Memory B cell (primary cell): ENCODE results near the gene CTNNB1.

Experiments
- ATAC-seq: fragments of 150-1000 bp; cut with Tn5 transposase; 2 replicates; pipeline ENCODE4 v1.10.0; 2021; ENCODE audit warnings: low read depth, mild to moderate bottlenecking, moderate library complexity
- DNase-seq, 2 donors: peaks; one replicate each; pipeline ENCODE4 v3.0.0; 2022; ENCODE audit warnings: low spot score in 2 of 2
- H3K27ac Mint-ChIP-seq: one replicate; pipeline ENCODE4 v1.8.0; 2022; ENCODE audit warnings: mild to moderate bottlenecking, moderate library complexity, mixed read lengths
- H3K27me3 Mint-ChIP-seq: one replicate; pipeline ENCODE4 v1.8.0; 2022; ENCODE audit warnings: mixed read lengths
- H3K36me3 Mint-ChIP-seq: one replicate; pipeline ENCODE4 v1.8.0; 2022; ENCODE audit warnings: mild to moderate bottlenecking, mixed read lengths
- H3K4me1 Mint-ChIP-seq: one replicate; pipeline ENCODE4 v1.8.0; 2022; ENCODE audit warnings: mixed read lengths
- H3K4me3 Mint-ChIP-seq: one replicate; pipeline ENCODE4 v1.8.0; 2022; ENCODE audit warnings: mild to moderate bottlenecking, moderate library complexity, mixed read lengths
- H3K9me3 Mint-ChIP-seq: one replicate; pipeline ENCODE4 v1.8.0; 2022; ENCODE audit warnings: mixed read lengths

The CTNNB1 gene

DNA sequence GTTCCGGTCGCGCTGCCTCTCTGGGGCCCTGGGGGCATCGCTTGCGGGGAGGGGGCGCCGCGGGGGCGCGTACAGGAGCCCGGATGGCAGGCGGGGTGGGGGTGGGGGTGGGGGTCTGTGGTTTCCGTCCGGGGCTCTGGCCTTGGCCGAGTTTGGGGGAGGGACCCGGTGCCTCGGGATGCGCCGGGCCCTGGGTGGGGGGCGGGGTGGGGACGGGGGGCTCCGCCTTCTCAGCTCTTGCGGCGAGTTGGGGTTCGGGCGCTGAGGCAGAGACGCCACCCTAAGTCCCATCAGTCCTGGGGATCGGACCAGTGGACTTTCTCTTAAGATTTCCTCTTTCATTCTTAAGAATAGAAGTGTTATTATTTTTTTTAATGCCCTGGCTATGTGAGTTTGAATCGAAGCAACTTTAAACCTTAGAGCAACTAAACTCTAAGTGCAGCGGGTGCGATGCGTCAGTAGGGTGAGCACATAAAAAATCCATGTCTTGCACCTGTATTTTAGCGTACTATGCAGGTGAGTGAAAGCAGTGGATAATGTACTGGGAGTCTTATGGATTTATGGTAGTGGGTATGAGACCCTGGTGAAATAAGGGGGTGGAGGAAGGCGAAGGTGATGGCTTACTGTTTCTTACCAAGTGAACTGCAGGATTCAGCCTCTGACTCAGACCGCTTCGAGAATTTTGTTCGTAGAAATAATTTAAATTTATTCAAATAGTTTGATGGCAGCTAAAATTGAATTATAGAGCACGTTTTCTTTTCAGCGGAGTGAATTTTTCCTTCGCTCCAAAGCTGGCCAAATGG, 762 bp downstream of the CTNNB1 start:
- ATAC-seq (peak; percentile 22), DNase-seq (no peak)
- peak overlapping the region; percentile 91 for H3K4me3 Mint-ChIP-seq
- peaks cover 2% of the 10 kb centered on the region for H3K36me3 Mint-ChIP-seq
- H3K4me1 Mint-ChIP-seq, result peaks cover 25% of the 10 kb centered on the region
- peak overlapping the region; percentile 98 for H3K27ac Mint-ChIP-seq
- no peaks in the 10 kb centered on the region for H3K9me3 Mint-ChIP-seq
- no peaks in the 10 kb centered on the region for H3K27me3 Mint-ChIP-seq

DNA sequence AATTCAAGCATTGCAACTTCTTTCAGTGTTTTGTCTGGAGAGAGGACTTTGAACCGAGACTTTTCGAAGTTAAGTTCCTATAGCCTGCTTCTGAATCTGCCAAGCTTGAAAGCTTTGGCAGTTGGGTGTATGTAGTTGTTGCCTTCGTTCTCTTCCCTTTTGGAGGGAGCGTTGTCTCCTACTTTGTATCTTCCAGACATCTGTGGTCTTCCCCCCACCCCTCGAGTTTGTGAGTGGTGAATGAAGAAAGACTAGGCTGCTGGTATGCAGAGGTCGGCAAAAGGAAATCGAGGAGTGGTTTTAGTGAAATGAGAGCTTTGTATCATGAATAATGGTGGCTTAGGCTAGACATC, 1.3 kb downstream of the CTNNB1 start:
- Mint-ChIP-seq H3K27ac (peak overlapping the region; percentile 89), H3K9me3 (no peaks in the 10 kb centered on the region), H3K4me1 (peaks cover 30% of the 10 kb centered on the region), H3K4me3 (peak overlapping the region; percentile 91), H3K27me3 (no peaks in the 10 kb centered on the region), H3K36me3 (peaks cover 2% of the 10 kb centered on the region)
- ATAC-seq (no peak), DNase-seq (no peak)

DNA sequence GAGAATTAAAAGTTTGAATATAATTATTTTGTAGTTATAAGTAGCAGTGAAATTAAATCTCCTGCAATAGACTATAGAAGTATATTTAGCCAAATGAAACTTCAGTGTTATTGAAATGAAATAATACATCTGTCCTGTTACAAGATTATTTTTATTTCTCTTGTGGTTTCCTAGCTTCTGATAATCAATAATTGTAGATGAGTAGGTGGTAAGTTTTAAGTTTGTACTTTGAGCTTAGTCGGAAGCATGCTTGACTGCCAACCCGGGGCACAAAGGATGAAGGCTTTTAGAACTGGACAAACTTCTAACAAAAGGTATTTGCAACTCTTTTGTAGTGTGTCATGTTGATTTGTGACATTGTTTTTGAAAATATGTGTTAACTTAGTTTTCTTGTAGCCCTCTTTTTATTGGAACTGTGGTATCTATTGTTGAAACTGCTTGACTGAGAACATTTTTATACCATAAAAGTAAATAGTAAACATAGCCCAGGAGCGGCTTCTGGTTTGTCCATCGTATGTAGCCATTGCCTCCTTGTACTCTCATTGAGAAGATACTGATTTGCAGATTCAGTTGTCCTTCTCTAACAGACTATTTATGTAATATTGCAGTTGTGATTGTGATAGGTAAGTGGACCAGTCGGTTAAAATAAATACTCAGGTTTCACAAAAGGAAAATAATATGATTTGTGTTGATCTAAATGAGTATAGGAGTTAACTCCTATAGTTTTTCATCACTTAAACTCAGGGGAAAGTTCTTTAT, 2.9 kb downstream of the CTNNB1 start:
- no peaks in the 10 kb centered on the region for H3K9me3 Mint-ChIP-seq
- peak overlapping the region; percentile 72 for H3K27ac Mint-ChIP-seq
- H3K4me3 Mint-ChIP-seq, result peak overlapping the region; percentile 71
- DNase-seq, result no peak
- peaks cover 43% of the 10 kb centered on the region for H3K4me1 Mint-ChIP-seq
- no peaks in the 10 kb centered on the region for H3K27me3 Mint-ChIP-seq
- H3K36me3 Mint-ChIP-seq, result peaks cover 2% of the 10 kb centered on the region
- no peak for ATAC-seq

DNA sequence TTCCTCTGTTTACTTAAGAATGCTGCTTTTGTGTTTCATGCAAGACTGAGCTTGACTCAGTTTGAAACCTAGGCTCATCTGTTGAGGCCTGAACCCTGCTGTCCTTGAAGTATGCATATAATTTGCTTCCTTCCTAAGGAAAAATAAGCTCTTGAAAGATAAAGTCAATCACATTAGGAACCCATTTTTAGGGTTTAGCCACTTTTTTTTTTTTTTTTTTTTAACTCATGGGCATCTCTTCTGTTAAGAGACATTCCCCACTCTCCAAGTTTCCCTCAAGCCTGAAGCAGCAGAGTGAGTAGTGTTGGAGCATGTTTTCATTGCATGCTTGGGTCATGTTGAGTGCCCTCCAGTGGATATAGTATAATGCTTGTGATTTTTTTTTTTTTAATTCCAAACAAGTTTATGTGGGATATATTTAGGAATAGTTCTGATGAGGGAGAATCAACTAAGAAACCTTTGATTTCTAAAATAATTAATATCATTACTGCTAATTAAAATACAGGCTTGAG, 3.6 kb downstream of the CTNNB1 start:
- Mint-ChIP-seq H3K4me3 (peak overlapping the region; percentile 71), H3K36me3 (peaks cover 2% of the 10 kb centered on the region), H3K9me3 (no peaks in the 10 kb centered on the region), H3K27ac (peak overlapping the region; percentile 55), H3K4me1 (peaks cover 50% of the 10 kb centered on the region), H3K27me3 (no peaks in the 10 kb centered on the region)
- no peak for ATAC-seq
- no peak for DNase-seq

DNA sequence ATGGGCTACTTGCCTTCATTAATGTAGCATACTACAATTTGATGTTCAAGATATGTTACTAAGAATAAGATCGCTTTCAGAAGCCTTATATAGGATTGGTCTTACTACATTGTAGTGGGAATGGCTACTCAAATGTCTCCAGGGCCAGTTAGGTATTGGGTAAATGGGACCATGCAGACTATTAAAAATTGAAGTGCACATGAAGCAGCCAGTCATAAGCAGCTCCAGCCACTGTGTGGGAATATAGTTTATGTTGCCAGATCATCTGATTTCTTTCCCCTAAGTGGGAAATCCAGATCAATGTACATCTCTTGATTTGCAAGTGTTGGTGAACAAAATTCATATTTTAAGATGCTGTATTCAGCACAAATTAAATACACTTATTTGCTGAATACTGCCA, 5.1 kb downstream of the CTNNB1 start:
- H3K36me3 Mint-ChIP-seq, result peaks cover 9% of the 10 kb centered on the region
- H3K27me3 Mint-ChIP-seq, result no peaks in the 10 kb centered on the region
- no peak for ATAC-seq
- peaks cover 59% of the 10 kb centered on the region for H3K4me1 Mint-ChIP-seq
- H3K4me3 Mint-ChIP-seq, result no peak overlapping the region
- no peak for DNase-seq
- H3K9me3 Mint-ChIP-seq, result no peaks in the 10 kb centered on the region
- H3K27ac Mint-ChIP-seq, result peak overlapping the region; percentile 21

DNA sequence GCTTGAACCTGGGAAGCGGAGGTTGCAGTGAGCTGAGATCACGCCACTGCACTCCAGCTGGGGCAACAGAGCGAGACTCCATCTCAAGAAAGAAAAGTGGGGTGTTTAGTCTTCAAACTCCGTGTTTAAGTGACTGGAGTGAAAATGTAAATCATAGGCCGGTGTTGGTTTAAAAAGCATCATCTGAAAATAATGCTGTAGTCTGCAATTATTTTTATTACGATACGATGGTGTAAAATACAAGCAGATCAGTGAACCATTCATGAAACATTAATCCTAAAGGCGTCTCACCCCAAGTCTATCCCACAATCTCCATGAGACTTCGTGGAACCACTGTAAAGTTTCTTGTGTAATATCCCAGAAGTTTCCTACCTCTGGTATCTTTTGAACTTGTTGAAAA, 6.3 kb downstream of the CTNNB1 start:
- Mint-ChIP-seq H3K27me3 (no peaks in the 10 kb centered on the region), H3K27ac (peak overlapping the region; percentile 32), H3K4me3 (peak overlapping the region; percentile 12), H3K4me1 (peaks cover 56% of the 10 kb centered on the region), H3K36me3 (peaks cover 10% of the 10 kb centered on the region), H3K9me3 (no peaks in the 10 kb centered on the region)
- no peak for DNase-seq
- no peak for ATAC-seq

DNA sequence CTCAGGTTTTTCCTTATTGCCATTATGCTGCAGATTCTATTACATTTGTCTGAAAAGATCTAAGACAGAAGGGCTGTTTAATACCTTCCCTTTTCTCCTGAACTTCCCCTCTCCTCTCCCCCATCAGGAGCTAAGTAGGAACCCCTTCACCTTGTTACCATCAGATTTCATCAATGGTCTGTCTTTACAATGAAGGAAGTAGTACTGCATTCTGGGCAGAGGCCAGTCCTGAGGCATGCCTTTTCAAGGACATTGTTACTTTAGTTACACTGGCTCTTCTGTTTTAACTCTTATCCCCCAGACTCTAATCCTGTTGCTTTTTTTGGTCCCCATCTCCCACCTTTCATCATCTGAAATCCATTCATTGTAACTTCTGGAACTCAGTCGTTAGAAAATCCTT, 8.1 kb downstream of the CTNNB1 start:
- no peaks in the 10 kb centered on the region for H3K27me3 Mint-ChIP-seq
- H3K9me3 Mint-ChIP-seq, result no peaks in the 10 kb centered on the region
- H3K4me1 Mint-ChIP-seq, result peaks cover 57% of the 10 kb centered on the region
- ATAC-seq (no peak), DNase-seq (no peak)
- peak overlapping the region; percentile 32 for H3K27ac Mint-ChIP-seq
- peaks cover 16% of the 10 kb centered on the region for H3K36me3 Mint-ChIP-seq
- H3K4me3 Mint-ChIP-seq, result no peak overlapping the region

DNA sequence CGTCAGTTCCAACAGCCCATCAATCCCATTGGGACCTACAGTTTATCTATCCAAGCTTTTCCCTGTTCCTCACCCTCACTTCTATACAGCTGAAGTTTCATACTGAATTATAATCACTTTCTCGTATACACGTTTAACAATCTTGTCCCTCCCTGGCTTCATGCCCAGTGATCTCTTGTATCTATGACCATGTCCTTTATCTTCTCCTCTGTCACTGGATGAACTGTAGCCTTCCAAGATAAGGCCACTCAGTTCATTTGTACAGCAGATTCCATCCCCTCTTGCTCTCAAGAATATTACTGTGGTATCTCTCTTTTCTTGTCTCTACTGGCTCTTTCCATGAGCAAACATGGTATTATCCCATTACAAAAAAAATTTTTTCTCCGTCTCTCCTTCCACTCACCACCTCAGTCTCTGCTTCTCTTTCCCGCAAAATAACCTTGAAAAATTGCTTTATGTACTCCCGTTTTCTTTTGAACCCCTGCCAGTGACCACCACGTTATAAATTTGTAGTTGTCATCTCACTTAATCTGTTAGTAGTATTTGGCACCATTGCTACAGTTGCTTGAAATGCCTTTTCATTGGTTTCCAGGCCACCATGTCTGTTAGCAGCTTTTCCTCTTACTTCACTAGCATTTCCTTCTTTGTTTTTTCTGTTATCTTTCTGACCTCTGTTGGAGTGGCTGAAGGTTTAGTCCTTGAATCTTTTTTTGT, 9.4 kb downstream of the CTNNB1 start:
- Mint-ChIP-seq H3K27me3 (no peaks in the 10 kb centered on the region), H3K4me1 (peaks cover 63% of the 10 kb centered on the region), H3K36me3 (peaks cover 19% of the 10 kb centered on the region), H3K4me3 (peak overlapping the region; percentile 0), H3K9me3 (no peaks in the 10 kb centered on the region), H3K27ac (peak overlapping the region; percentile 25)
- ATAC-seq (no peak), DNase-seq (no peak)

DNA sequence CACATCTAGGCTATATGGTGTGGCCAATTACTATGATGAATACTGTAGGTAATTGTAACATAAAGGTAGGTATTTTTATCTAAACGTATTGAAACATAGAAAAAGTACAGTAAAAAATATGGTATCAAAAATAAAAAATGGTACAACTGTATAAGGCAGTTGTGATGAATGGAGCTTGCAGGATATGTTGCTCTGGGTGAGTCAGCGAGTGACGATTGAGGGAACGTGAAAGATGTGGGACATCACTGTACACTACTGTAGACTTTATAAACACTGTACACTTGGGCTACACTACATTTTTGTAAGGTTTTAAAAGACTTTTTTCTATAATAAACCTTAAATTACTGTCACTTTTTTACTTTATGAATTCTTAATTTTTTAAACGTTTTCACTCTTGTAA, 10.3 kb downstream of the CTNNB1 start:
- H3K4me3 Mint-ChIP-seq, result no peak overlapping the region
- no peaks in the 10 kb centered on the region for H3K9me3 Mint-ChIP-seq
- peaks cover 19% of the 10 kb centered on the region for H3K36me3 Mint-ChIP-seq
- ATAC-seq, result no peak
- no peaks in the 10 kb centered on the region for H3K27me3 Mint-ChIP-seq
- peaks cover 68% of the 10 kb centered on the region for H3K4me1 Mint-ChIP-seq
- no peak for DNase-seq
- H3K27ac Mint-ChIP-seq, result no peak overlapping the region

DNA sequence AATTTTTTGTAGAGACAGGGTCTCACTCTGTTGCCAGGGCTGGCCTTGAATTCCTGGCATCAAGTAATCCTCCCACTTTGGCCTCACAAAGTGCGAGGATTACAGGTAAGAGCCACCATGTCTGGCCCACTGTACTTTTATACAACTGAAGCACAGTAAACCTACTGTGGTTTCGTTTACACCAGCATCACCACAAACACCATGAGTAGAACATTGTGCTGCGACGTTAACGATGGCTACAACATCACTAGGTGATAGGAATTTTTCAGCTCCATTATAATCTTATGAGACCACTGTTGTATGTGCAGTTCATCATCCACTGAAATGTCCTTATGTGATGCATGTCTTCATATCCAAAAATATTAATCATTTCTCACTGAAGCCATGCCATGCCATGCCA, 11.7 kb downstream of the CTNNB1 start:
- no peak overlapping the region for H3K27ac Mint-ChIP-seq
- peaks cover 19% of the 10 kb centered on the region for H3K36me3 Mint-ChIP-seq
- no peak for DNase-seq
- ATAC-seq, result no peak
- H3K4me1 Mint-ChIP-seq, result peaks cover 63% of the 10 kb centered on the region
- no peaks in the 10 kb centered on the region for H3K9me3 Mint-ChIP-seq
- H3K27me3 Mint-ChIP-seq, result no peaks in the 10 kb centered on the region
- H3K4me3 Mint-ChIP-seq, result no peak overlapping the region

DNA sequence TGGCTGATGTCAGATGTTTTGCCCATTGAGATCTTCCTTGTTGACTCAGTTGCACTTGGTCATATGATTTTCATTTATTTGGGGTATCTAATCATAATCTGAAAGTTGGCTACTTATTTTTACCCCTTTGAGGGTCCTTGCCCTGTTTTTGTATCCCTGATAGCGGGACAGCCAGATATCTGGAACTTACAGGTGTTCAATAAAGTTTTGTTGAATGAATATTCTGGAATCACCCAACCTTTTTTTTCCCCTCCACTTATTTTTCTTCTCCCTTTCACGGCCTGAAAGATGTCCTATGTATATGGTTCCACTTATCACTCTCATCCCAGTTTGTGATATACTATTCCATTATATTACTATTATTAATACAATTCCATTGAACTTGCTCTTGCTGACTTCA, 12.8 kb downstream of the CTNNB1 start:
- Mint-ChIP-seq H3K4me3 (no peak overlapping the region), H3K27me3 (no peaks in the 10 kb centered on the region), H3K27ac (peak overlapping the region; percentile 87), H3K36me3 (peaks cover 19% of the 10 kb centered on the region), H3K9me3 (no peaks in the 10 kb centered on the region), H3K4me1 (peaks cover 60% of the 10 kb centered on the region)
- DNase-seq (no peak), ATAC-seq (no peak)

DNA sequence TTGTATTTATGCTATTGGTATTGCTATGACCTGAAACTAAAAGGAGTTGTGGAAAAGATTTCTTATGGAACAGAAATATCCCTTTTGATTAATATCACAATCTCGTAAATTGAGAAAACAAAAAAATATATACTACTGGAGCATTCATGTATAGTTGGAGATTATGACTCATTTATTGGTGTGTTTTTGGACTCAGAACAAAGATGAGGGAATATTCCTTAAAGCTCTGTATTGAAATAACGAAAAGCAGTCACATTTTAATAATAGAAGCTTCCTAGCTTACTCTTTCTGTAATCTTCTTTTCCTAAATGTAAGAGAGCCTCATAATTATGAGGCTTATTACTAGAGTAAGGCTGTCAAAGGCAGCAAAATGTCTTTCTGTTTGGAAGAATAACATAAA, 14.3 kb downstream of the CTNNB1 start:
- peaks cover 15% of the 10 kb centered on the region for H3K36me3 Mint-ChIP-seq

DNA sequence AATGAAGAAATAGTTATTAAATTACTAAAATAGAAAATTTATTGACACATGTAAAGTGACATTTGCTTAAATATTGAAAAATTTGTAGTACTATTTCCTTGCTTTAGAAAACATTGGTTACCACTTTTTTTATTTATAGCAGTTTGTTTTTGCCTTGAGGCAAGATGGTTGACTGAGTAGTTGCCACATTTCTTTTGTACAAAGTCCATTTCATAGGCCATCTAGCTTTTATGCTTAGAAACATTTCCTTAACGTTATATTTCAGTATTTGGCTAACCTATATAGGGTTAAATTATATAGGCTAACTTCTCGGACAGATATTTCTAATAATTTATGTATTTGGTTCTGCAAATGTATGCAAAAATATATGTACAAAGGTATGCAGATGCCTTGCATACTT, 17.1 kb downstream of the CTNNB1 start:
- Mint-ChIP-seq H3K9me3 (no peaks in the 10 kb centered on the region), H3K36me3 (peaks cover 9% of the 10 kb centered on the region), H3K4me1 (peaks cover 55% of the 10 kb centered on the region), H3K4me3 (no peak overlapping the region), H3K27ac (no peak overlapping the region), H3K27me3 (no peaks in the 10 kb centered on the region)
- ATAC-seq (no peak), DNase-seq (no peak)

More for the DNA sequence above, 14.3 kb downstream of the CTNNB1 start:
- DNase-seq, result no peak
- Mint-ChIP-seq H3K27me3 (no peaks in the 10 kb centered on the region), H3K9me3 (no peaks in the 10 kb centered on the region), H3K27ac (peak overlapping the region; percentile 87), H3K4me3 (no peak overlapping the region), H3K4me1 (peaks cover 51% of the 10 kb centered on the region)
- ATAC-seq, result no peak

DNA sequence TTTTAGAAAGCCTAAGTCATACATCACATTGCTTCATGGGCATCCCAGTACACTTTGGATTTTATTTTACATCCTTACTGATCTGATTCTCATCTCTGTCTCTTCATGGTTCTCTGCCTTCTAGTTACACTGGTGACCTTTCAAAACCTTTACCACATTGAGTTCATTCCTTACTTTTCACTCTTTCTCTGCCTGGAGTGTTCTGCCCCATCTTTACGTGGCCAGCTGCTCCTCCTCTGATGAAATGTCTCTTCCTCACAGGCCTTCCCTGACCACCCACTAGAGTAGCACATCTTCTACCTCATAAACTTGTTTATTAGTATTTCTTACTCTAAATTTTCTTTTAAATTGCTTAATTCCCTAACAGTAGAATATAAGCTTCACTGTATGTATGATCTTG, 17.7 kb downstream of the CTNNB1 start:
- Mint-ChIP-seq H3K27ac (peak overlapping the region; percentile 35), H3K4me3 (peak overlapping the region; percentile 1), H3K36me3 (peaks cover 5% of the 10 kb centered on the region), H3K9me3 (no peaks in the 10 kb centered on the region), H3K27me3 (no peaks in the 10 kb centered on the region), H3K4me1 (peaks cover 54% of the 10 kb centered on the region)
- no peak for ATAC-seq
- no peak for DNase-seq
